ENCODE results near the gene MRPL37.

GRCh38 chr1:54239035-54239383, 39.0 kb downstream of the MRPL37 start:
- TF ChIP-seq CTCF (IDR thresholded peaks at IDR 0.05; ENCODE audit: insufficient read depth, low read length, poor library complexity, severe bottlenecking) = no peak
- TF ChIP-seq EZH2phosphoT487 (conservative IDR thresholded peaks at IDR 0.05; ENCODE audit: low read length) = no peak
